PC-3 (cell line): Measurements from ENCODE around the gene TCF12. TPM values are rescaled to one million over a fixed set of nuclear protein-coding genes. Genes with fewer than 3 reads are reported as not detected.

Experiments
- ATAC-seq: fragments of 200-7000 bp; cut with Tn5 transposase; 2 replicates; pipeline ENCODE4 v1.9.1; 2020; ENCODE audit warnings: mild to moderate bottlenecking, moderate library complexity
- BruUV-seq: library from RNA; stranded (reverse); fragments of 400-500 nt; replicated peaks from 2 replicates; lab custom pipeline; 2021; lab: Mats Ljungman, UMichigan
- CTCF ChIA-PET: fragments of 300-600 bp; sonication (Branson Sonifier 250); formaldehyde crosslinking; loops from one replicate; lab custom pipeline; 2022; ENCODE audit warnings: antibody characterized with exemption; lab: Charles Lee
- POLR2A ChIA-PET: fragments of 300-600 bp; sonication (Branson Sonifier 250); formaldehyde crosslinking; loops from one replicate; lab custom pipeline; 2022; ENCODE audit warnings: antibody characterized with exemption; ENCODE audit not compliant: unreplicated experiment; lab: Charles Lee
- DNase-seq: peaks from one replicate; pipeline ENCODE4 v3.0.0-alpha.2; 2015
- H2AFZ ChIP-seq: fragments of 300-600 bp; sonication (generic); 2 replicates; pipeline ENCODE4 v1.6.0; 2016; ENCODE audit warnings: antibody characterized with exemption, low read length
- H3F3A ChIP-seq: fragments of 300-600 bp; sonication (generic); one replicate; pipeline ENCODE4 v1.6.0; 2017; ENCODE audit warnings: antibody characterized with exemption, low read length, control low read depth, mild to moderate bottlenecking; ENCODE audit not compliant: unreplicated experiment
- H3K27ac ChIP-seq: fragments of 300-600 bp; sonication (generic); 2 replicates; pipeline ENCODE4 v1.5.1; 2016; ENCODE audit warnings: mild to moderate bottlenecking, low read length
- H3K27me3 ChIP-seq: fragments of 300-600 bp; sonication (generic); 2 replicates; pipeline ENCODE4 v1.6.1; 2016; ENCODE audit warnings: low read length, mixed read lengths
- H3K36me3 ChIP-seq: fragments of 300-600 bp; sonication (generic); 2 replicates; pipeline ENCODE4 v1.6.1; 2016; ENCODE audit warnings: low read depth, mixed run types, low read length, mixed read lengths
- H3K4me1 ChIP-seq: fragments of 300-600 bp; sonication (generic); 2 replicates; pipeline ENCODE4 v1.5.1; 2016; ENCODE audit warnings: low read length; ENCODE audit not compliant: insufficient read depth
- H3K4me2 ChIP-seq: fragments of 300-600 bp; sonication (generic); 2 replicates; pipeline ENCODE4 v1.6.0; 2016; ENCODE audit warnings: low read length
- H3K4me3 ChIP-seq: fragments of 300-600 bp; sonication (generic); 2 replicates; pipeline ENCODE4 v1.5.1; 2016; ENCODE audit warnings: mild to moderate bottlenecking, low read length, mixed read lengths
- H3K79me2 ChIP-seq: fragments of 300-600 bp; sonication (generic); 2 replicates; pipeline ENCODE4 v1.6.1; 2017; ENCODE audit warnings: low read length, mixed read lengths
- H3K9ac ChIP-seq: fragments of 300-600 bp; sonication (generic); 2 replicates; pipeline ENCODE4 v1.6.0; 2016; ENCODE audit warnings: mild to moderate bottlenecking, low read length
- H3K9me2 ChIP-seq: fragments of 300-600 bp; sonication (generic); replicated peaks from 2 replicates; pipeline ENCODE4 v1.6.1; 2016; ENCODE audit warnings: mixed run types, low read length, mixed read lengths
- H3K9me3 ChIP-seq: fragments of 300-600 bp; sonication (generic); 2 replicates; pipeline ENCODE4 v1.6.1; 2016; ENCODE audit warnings: low read length, mixed read lengths
- H4K20me1 ChIP-seq: fragments of 300-600 bp; sonication (generic); 2 replicates; pipeline ENCODE4 v1.6.1; 2016; ENCODE audit warnings: low read length, mixed read lengths
- CTCF ChIP-seq: fragments of 300-600 bp; sonication (generic); conservative IDR thresholded peaks from 2 replicates; pipeline ENCODE4 v1.5.1; 2017; ENCODE audit warnings: antibody characterized with exemption, low read depth, mild to moderate bottlenecking, low read length
- EZH2 ChIP-seq: fragments of 300-600 bp; sonication (generic); IDR thresholded peaks from one replicate; pipeline ENCODE4 v1.6.1; 2017; ENCODE audit warnings: antibody characterized with exemption, mild to moderate bottlenecking, low read length; ENCODE audit not compliant: unreplicated experiment
- EZH2phosphoT487 ChIP-seq: fragments of 300-600 bp; sonication (generic); IDR thresholded peaks from 2 replicates; pipeline ENCODE4 v1.6.1; 2018; ENCODE audit warnings: mild to moderate bottlenecking, antibody characterized with exemption, low read length, borderline replicate concordance
- intact Hi-C: fragments of 100-400 bp; cut with micrococcal nuclease; formaldehyde crosslinking; loops from 2 replicates; pipeline ENCODE4 v1.9.0; 2023
- total RNA-seq: library from RNA; depleted of rRNA; stranded (reverse); fragments of >200 nt; gene quantifications from 2 replicates; pipeline ENCODE4 v1.2.3, GENCODE V29; 2014

Gene TCF12
- total RNA-seq, 1 experiment from 2014 or later = 103 TPM

- Histone ChIP-seq H3K79me2 (no peaks in the 10 kb centered on the region), H2AFZ (no peak overlapping the region), H3K9me2 (no peaks in the 10 kb centered on the region), H3K4me2 (no peak overlapping the region), H4K20me1 (no peaks in the 10 kb centered on the region), H3K4me1 (peaks cover 12% of the 10 kb centered on the region), H3K9ac (no peak overlapping the region), H3K27me3 (no peaks in the 10 kb centered on the region), H3F3A (no peaks in the 10 kb centered on the region), H3K36me3 (no peaks in the 10 kb centered on the region; the same call in 1 of the 2 replicates), H3K27ac (no peak overlapping the region), H3K4me3 (no peak overlapping the region), H3K9me3 (no peaks in the 10 kb centered on the region)
- no peak for TF ChIP-seq EZH2phosphoT487
- TF ChIP-seq CTCF = no peak
- TF ChIP-seq EZH2 = no peak
- ATAC-seq (no peak), DNase-seq (no peak)
- BruUV-seq = no TSS peak
- CTCF ChIA-PET = no interaction called here
- intact Hi-C loops = loop anchor here (5.0 to 10.0 kb wide), 3 partner anchors 93 to 818 kb away; no protein-coding TSS in a partner anchor
- POLR2A ChIA-PET = no interaction called here
Measured at GRCh38 chr15:57309856-57310760, 391.7 kb downstream of the TCF12 start.

- Histone ChIP-seq H4K20me1 (no peaks in the 10 kb centered on the region), H3K4me3 (no peak overlapping the region), H3K27ac (no peak overlapping the region), H3K9me3 (no peaks in the 10 kb centered on the region), H3K9ac (no peak overlapping the region), H3K4me1 (peaks cover 12% of the 10 kb centered on the region), H3F3A (no peaks in the 10 kb centered on the region), H3K36me3 (no peaks in the 10 kb centered on the region; the same call in 1 of the 2 replicates), H3K79me2 (no peaks in the 10 kb centered on the region), H3K27me3 (no peaks in the 10 kb centered on the region), H3K9me2 (no peaks in the 10 kb centered on the region), H3K4me2 (no peak overlapping the region), H2AFZ (no peak overlapping the region)
- no peak for TF ChIP-seq EZH2phosphoT487
- ChIA-PET POLR2A (interaction anchor here (0.6 kb wide), 1 partner anchor 828 kb away, joined by 4 read pairs; no protein-coding TSS in a partner anchor), CTCF (no interaction called here)
- ATAC-seq (no peak), DNase-seq (no peak)
- intact Hi-C loops = no loop called here
- no TSS peak for BruUV-seq
Measured at GRCh38 chr15:57310876-57311275, 392.4 kb downstream of the TCF12 start.

- intact Hi-C loops = no loop called here
- TF ChIP-seq EZH2 = no peak
- TF ChIP-seq CTCF = no peak
- no peak for TF ChIP-seq EZH2phosphoT487
- H3K9me3 ChIP-seq = no peaks in the 10 kb centered on the region
- H4K20me1 ChIP-seq = no peaks in the 10 kb centered on the region
- ChIA-PET CTCF (no interaction called here), POLR2A (no interaction called here)
- no peaks in the 10 kb centered on the region for H3F3A ChIP-seq
- DNase-seq = no peak
- H3K79me2 ChIP-seq = no peaks in the 10 kb centered on the region
- no peak overlapping the region for H3K4me3 ChIP-seq
- ATAC-seq = no peak
- no peak overlapping the region for H2AFZ ChIP-seq
- H3K36me3 ChIP-seq = no peaks in the 10 kb centered on the region
- BruUV-seq = no TSS peak
- no peak overlapping the region for H3K9ac ChIP-seq
- H3K4me1 ChIP-seq = peaks cover 9% of the 10 kb centered on the region
- no peak overlapping the region for H3K4me2 ChIP-seq
- H3K27ac ChIP-seq = no peak overlapping the region
- no peaks in the 10 kb centered on the region for H3K9me2 ChIP-seq
- no peaks in the 10 kb centered on the region for H3K27me3 ChIP-seq
Measured at GRCh38 chr15:57312006-57312317, 393.5 kb downstream of the TCF12 start.
